Mesenteric fat pad (tissue), 1 donor: Measurements from ENCODE around the gene FARP1. TPM values are rescaled to one million over a fixed set of nuclear protein-coding genes. Genes with fewer than 3 reads are reported as not detected.

ENCODE experiments used
- DNase-seq: peaks from one replicate; pipeline ENCODE4 v3.0.0-alpha.2; 2020; ENCODE audit warnings: low spot score
- total RNA-seq: library from RNA; stranded (reverse); fragmentation: NEBNext Ultra II Directional; extraction: Animal tissue kit (Norgen Biotek cat#: 25700); gene quantifications from one replicate; pipeline ENCODE4 v1.2.1, GENCODE V29; 2021
- donor health status: DM: yes; HTN: yes; CAD: no.

FARP1 gene
- total RNA-seq, 1 donor from 2014 or later: 42.5 TPM

- DNase-seq: no peak
Measured at GRCh38 chr13:98326291-98326690, 183.4 kb downstream of the FARP1 start.

GRCh38 chr13:98327371-98328270, 184.7 kb downstream of the FARP1 start:
- no peak for DNase-seq

DNA sequence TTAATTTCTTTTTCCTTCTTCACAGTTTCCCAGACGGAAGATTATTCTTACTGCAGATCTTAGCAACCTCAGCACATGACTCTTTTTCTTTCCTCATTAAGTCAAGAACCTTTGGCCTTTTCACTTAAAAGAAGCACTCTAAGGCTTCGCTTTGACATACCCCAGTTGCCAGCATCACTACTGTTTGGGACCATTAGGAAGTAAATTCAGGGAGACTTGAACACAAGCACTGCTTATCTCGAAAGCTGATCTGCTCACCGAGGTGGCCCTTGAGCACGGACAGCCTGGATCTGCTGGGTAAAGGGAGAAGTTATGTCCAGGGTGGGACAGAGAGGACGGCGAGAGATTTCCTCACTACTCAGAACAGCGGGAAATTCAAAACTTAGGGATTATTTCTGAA, 185.6 kb downstream of the FARP1 start:
- DNase-seq: no peak

DNA sequence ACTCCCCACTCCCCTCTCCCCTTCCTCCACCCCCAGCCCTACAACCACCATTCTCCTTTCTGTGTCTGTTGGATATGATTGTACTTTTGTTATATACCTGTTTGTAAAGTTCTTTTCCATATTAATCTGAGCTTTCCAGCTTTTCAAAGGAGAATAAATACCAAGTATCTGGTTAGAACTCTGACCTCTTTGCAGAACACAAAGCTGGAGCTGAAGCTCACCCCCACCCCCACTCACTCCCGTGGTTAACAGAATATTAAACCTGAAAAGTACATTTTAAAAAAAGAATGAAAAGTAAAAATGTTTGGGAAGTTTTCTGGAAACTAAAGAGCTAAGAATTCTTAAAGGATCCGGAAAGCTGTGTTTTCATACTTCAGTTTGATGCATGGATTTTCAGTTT, 189.3 kb downstream of the FARP1 start:
- DNase-seq: no peak

GRCh38 chr13:98332691-98333090, 189.8 kb downstream of the FARP1 start:
- DNase-seq: no peak

DNA sequence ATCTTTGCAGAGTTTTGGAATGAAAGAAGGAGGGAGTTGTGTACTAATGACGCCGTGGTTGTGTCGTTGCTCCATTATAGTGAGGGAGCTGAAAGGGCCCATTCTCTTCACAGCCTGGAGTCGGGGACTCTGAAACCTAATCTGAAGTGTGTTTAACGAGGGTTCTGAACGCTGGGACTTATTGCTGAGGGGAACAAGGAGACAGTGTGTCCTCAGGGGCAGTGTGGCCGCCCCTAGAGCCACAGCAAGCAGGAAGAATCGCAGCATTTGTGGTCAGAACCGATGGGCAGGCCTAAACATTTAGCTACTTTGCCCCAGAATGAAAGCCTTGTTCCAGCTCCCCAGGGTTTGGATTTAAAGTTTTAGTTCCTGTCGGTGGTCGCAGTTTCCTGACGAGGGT, 190.6 kb downstream of the FARP1 start:
- DNase-seq: no peak

DNA sequence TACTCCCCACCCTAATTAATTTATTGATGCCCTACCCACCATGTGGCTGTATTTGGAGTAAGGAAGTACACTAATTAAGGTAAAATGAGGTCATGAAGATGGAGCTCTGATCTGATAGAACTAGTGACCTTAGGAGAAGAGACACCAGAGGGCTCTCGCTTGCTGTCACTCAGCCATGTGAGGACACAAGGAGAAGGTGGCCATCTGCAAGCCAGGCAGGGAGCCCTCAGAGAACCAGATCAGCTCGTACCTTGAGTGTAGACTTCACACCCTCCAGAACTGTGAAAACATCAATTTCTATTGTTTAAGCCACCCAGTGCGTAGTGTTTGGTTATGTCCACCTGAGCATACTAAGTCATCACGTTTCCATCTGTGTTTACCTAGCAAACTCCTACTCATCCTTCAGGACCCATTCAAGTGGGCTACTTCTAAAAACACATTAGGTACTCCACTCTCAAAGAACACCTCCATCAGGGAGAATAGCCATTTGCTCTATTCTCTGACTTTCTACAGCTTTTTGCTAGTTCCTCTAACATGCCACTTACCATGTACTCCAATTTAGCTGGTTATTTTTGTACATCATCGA, 191.8 kb downstream of the FARP1 start:
- no peak for DNase-seq

DNA sequence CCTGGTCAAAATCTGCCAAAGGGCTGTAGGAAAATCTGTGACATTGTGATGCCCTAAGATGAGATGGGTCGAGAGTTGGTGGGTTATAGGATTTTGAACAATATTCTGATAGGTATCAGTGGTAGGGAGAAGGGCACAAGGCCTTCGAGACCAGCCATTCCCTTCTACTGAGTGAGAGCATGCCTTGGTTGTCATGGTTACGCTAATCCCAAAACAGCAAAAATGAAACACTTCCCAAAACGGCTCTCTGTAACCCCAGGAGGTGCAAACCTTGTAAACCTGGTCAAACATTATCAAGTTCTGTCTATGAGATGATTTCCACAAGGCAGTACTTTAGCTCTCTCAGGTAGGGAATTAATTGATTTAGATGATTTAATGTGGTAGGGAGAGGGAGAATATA, 192.8 kb downstream of the FARP1 start:
- no peak for DNase-seq

DNA sequence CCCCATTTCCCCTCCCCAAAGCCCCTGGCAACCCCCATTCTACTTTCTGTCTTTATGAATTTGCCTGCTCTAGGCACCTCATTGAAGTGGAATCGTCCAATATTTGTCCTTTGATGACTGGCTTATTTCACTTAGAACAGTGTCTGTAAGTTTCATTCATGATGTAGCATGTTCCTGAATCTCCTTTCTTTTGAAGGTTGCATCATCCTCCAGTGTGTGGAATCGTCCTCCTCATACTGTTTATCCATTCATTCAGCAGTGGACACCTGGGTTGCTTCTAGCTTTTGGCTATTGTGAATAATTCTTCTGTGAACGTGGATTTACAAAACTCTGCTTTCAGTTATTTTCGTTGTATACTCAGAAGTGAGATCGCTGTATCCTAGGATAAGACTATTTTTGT, 195.4 kb downstream of the FARP1 start:
- DNase-seq: no peak

- DNase-seq: no peak
Measured at GRCh38 chr13:98339684-98340425, 197.0 kb downstream of the FARP1 start.

GRCh38 chr13:98342953-98343352, 200.1 kb downstream of the FARP1 start:
- no peak for DNase-seq

- DNase-seq: no peak
Measured at GRCh38 chr13:98343461-98343860, 200.6 kb downstream of the FARP1 start.

- DNase-seq: no peak
Measured at GRCh38 chr13:98344392-98344791, 201.5 kb downstream of the FARP1 start.

DNA sequence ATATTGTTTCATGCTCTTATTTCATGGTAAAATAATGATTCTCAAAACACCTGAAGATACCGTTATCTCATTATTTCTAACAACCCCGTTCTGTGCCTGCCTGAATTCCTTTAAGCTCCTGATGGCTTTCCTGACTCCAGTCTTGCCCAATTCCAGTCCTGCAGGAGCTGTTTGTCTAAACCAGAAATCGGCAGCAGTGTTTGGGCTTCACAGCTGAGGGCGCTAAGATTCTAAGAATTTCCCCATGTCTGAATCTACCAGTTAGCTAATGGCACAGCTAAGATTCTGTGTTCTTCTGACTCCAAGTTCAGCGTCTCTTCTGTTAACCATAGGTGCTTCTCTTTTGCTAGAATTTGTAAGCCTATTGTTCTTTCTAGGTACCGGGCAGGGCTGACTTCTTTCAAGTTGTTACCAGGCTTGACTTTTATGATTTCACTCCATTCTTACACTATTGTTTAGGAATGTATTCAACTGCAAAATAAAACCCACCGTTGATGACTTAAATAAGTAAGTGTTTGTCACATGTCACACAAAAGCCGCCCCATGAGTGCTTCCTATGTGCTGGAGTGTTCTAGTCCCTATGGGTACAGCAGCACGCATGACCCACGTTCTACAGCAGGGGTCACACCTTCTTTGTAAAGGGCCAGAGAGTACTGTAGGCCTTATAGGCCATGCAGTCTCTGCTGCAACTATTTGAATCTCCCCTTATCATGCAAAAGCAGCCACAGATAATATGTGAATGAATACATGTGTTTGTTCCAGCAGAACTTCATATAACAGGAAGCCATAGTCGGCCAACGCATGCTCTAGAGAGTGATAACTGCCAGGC, 202.4 kb downstream of the FARP1 start:
- no peak for DNase-seq

DNA sequence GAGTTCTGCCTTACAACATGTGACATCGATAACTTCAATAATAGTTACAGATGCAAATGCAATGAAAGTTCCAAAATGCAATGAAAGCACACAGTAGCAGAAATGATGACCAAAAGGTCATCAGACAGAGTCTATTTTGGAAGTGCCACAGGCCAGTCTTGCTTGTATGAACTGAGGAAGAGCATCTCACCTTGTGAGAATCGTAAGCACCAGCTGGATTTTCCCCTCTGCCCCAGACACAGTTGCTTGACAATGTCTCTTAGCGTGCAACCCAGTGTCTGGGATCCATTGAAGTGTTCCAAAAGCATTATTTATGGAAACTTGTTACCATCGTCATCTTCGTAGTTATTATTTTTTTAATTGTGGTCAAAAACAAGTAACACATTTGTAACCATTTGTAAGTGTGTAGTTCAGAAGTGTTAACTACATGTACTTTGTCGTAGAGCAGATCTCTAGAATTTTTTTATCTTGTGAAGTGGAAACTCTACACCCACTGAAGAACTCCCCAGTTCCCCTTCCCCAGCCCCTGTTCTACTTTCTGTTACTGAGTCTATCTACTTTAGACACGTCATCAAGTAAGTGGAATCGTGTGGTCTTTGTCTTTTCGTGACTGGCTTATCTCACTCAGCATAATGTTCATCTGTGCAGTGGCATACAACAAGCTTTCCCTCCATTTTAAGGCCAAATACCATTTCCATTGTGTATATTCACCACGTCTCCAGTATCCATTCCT, 204.2 kb downstream of the FARP1 start:
- no peak for DNase-seq

DNA sequence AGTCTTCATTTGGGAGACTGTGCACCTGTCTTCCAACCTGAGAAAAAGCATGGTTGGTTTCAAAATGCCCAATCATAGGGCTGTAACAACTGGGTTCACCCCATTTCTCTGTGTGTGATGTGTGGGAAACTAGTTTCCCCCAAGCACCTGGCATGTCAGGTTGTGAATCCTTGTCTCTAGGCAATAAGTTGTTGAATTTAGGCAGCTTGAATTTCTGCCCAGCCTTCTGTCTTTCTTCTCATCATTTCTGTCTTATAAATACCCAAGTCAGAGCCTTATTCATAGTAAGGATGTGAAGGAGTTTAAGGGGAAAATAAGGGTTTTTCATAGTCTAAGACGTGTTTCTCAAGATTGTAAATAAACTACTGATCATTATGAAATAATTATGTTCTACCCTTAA, 204.9 kb downstream of the FARP1 start:
- no peak for DNase-seq

GRCh38 chr13:98348466-98349200, 205.7 kb downstream of the FARP1 start:
- no peak for DNase-seq

- DNase-seq: no peak
Measured at GRCh38 chr13:98349731-98350305, 206.9 kb downstream of the FARP1 start.

- no peak for DNase-seq
Measured at GRCh38 chr13:98350746-98351330, 207.9 kb downstream of the FARP1 start.
